ENCODE results near the gene ETFA. TPM values are rescaled to one million over a fixed set of nuclear protein-coding genes. Genes with fewer than 3 reads are reported as not detected.

Gene ETFA
- total RNA-seq, 2 experiments from 2014 or later = 86.1 to 87.6 TPM

DNA sequence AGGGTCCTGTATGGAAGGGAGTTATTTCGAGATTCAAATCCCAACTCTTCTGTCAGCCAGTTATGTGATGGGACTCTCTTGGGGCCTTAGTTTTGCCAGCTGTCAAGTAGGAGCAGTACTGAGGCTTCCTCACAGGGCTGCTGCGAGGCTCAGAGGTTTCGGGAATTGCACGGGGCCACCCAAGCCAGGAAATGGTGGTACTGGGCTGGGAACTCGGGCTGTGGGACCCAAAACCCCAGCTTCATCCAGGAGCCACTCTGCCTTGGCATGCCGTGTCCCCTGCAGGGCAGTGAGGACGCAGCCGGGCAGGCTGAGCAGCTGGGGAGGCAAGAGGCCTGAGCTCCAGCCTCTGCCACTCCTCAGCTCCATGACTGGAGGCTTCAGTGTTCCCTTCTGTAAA is 118.6 kb downstream of the ETFA start:
- DNase-seq = no peak
- no peak overlapping the region for H3K27ac Mint-ChIP-seq
- peaks cover 10% of the 10 kb centered on the region for H3K4me1 Mint-ChIP-seq
- POLR2A ChIA-PET = no interaction called here
- no peaks in the 10 kb centered on the region for H3K36me3 Mint-ChIP-seq
- H3K4me3 Mint-ChIP-seq = no peak overlapping the region
- H3K27me3 Mint-ChIP-seq = peaks cover 28% of the 10 kb centered on the region
- ATAC-seq (ENCODE audit: low read depth) = no peak
- no peaks in the 10 kb centered on the region for H3K9me3 Mint-ChIP-seq

DNA sequence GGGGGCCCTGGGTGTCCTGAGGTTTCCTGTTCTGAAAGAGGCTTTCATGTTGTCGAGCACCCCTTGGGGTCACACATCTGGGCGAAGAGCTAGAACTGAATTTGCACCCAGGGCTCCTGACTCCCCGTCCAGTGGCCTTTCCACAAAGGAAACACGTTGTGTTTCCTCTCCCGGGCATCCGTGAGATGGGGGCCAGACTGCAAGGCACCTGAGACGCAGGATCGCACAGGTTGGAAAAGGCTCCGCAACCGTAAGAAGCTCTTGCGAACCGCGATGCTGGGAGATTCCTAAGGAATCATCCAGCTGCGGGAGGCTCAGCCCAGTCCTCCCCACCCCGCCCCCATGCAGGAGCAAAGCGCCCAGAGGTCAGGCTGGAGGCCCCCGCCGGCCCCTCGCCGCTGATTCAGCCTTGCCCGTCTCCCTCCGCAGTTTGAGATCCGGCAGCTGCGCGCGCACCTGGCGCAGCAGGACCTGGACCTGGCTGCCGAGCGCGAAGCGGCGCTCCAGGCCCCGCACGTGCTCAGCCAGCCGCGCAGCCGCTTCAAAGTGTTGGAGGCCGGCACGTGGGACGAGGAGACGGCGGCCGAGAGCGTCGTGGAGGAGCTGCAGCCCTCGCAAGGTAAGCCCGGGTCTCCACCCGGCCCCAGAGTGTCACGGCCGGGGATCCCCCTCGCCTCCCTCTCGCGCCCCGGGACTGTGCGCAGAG is 119.6 kb downstream of the ETFA start:
- ATAC-seq (ENCODE audit: low read depth) (no peak), DNase-seq (no peak)
- no peak overlapping the region for H3K4me3 Mint-ChIP-seq
- peaks cover 28% of the 10 kb centered on the region for H3K27me3 Mint-ChIP-seq
- POLR2A ChIA-PET = no interaction called here
- peaks cover 10% of the 10 kb centered on the region for H3K4me1 Mint-ChIP-seq
- H3K9me3 Mint-ChIP-seq = no peaks in the 10 kb centered on the region
- H3K36me3 Mint-ChIP-seq = no peaks in the 10 kb centered on the region
- no peak overlapping the region for H3K27ac Mint-ChIP-seq

DNA sequence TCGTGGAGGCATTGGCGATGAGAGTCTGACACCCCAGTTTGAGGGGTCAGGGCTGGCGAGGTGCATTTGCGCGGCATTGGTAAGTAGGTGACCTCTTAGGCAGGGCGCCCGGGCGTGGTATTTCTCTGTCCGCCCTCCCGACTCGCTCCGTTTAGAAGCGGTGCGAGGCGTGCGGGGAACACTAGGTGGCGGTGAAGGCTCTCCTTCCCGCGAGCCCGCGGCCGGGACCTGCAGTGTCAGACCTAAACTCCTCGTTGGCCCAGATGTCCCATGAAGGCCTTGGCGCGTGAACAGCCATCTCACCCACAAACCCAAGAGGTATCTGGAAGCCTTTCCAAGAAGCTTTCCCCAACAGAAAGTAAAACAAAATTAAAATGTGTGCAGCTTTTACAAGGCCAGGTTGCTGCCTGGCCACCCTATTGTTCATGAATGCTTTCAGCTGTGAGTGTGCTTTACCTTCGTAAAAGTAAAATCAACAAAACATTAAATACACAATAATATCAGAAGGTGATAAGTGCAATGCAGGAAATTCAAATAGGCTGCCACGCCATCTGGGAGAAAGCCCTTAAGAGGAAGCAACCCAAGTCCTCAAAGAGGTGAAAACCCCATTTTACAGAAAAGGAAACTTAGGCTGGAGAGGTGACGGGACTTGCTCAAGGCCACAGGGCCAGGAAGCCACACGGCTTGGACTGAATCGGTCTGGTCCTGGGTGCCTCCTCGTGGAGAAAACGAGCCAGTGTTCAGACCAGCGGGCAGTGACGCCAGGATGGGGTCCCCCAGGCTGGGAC is 120.3 kb downstream of the ETFA start:
- ATAC-seq (ENCODE audit: low read depth) = peak; percentile 82
- peak overlapping the region; percentile 46 for H3K4me3 Mint-ChIP-seq
- no peak overlapping the region for H3K27ac Mint-ChIP-seq
- H3K36me3 Mint-ChIP-seq = no peaks in the 10 kb centered on the region
- DNase-seq = peak; percentile 84
- H3K9me3 Mint-ChIP-seq = no peaks in the 10 kb centered on the region
- POLR2A ChIA-PET = no interaction called here
- peaks cover 10% of the 10 kb centered on the region for H3K4me1 Mint-ChIP-seq
- peaks cover 31% of the 10 kb centered on the region for H3K27me3 Mint-ChIP-seq

DNA sequence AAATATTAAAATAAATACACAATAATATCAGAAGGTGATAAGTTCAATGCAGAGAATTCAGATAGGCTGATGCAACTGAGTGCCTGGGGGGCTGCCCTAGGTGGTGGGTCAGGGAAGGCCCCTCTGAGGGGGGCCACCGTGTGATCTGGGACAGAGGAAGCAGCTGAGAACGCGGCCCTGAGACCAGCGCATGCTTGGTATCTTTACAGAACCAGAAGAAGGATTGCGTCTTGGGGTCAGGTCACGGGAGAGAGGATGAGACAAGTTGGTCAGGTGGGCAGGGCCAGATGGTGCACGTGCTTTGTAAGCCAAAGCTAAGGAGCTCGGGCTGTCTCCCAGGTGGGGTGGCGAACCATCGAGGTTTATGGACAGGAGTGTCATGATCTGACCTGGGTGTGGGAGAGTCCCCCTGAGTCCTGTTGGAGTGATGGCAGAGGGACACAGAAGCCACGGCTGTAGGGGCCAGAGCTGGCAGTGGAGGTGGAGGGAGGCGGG is 121.2 kb downstream of the ETFA start:
- POLR2A ChIA-PET = no interaction called here
- peaks cover 10% of the 10 kb centered on the region for H3K4me1 Mint-ChIP-seq
- peaks cover 31% of the 10 kb centered on the region for H3K27me3 Mint-ChIP-seq
- DNase-seq (no peak), ATAC-seq (ENCODE audit: low read depth) (no peak)
- no peaks in the 10 kb centered on the region for H3K9me3 Mint-ChIP-seq
- no peak overlapping the region for H3K4me3 Mint-ChIP-seq
- no peaks in the 10 kb centered on the region for H3K36me3 Mint-ChIP-seq
- no peak overlapping the region for H3K27ac Mint-ChIP-seq

DNA sequence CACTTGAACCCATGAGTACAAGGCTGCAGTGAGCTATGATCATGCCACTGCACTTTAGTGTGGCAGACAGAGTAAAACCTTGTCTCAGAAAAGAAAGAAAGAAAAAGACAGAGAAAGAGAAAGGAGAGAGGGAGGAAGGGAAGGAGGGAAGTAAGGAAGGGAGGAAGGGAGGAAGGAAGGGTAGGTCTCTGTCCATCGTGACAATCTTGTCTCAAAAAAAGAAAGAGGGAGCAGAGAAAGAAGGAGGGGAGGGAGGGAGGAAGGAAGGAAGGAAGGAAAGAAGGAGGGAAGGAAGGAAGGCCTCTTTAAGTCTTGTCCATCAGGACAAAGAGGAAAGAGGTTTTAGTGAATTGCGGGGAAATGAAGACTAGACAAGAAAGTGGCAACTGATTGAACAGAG is 122.2 kb downstream of the ETFA start:
- Mint-ChIP-seq H3K27me3 (peaks cover 31% of the 10 kb centered on the region), H3K9me3 (no peaks in the 10 kb centered on the region), H3K4me3 (no peak overlapping the region), H3K27ac (no peak overlapping the region), H3K4me1 (peaks cover 10% of the 10 kb centered on the region), H3K36me3 (no peaks in the 10 kb centered on the region)
- ATAC-seq (ENCODE audit: low read depth) = no peak
- no peak for DNase-seq
- POLR2A ChIA-PET = no interaction called here

DNA sequence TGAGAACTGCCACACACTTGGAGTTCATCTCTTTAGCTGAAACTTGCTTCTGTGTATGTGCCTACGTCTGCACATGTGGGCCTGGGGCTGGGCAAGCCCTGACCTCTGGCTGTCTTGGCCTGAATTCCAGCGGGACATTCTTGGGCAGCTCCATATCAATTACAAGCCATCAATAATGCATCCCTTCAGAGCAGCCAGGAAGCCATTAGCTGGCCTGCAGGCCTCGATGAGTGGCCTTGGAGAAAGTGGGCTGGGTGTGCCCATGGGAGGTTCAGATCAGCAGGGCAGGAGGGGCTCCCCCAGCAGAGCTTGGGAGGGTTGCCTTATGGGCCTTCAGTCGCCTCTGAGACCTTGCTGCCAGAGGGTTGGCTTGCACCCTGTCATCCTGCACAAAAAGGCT is 124.1 kb downstream of the ETFA start:
- Mint-ChIP-seq H3K27me3 (peaks cover 27% of the 10 kb centered on the region), H3K9me3 (no peaks in the 10 kb centered on the region), H3K4me1 (peaks cover 10% of the 10 kb centered on the region), H3K27ac (no peak overlapping the region), H3K4me3 (no peak overlapping the region), H3K36me3 (no peaks in the 10 kb centered on the region)
- POLR2A ChIA-PET = interaction anchor here (0.5 kb wide), 1 partner anchor 854 kb away, joined by 3 read pairs; no protein-coding TSS in a partner anchor
- DNase-seq (no peak), ATAC-seq (ENCODE audit: low read depth) (no peak)

DNA sequence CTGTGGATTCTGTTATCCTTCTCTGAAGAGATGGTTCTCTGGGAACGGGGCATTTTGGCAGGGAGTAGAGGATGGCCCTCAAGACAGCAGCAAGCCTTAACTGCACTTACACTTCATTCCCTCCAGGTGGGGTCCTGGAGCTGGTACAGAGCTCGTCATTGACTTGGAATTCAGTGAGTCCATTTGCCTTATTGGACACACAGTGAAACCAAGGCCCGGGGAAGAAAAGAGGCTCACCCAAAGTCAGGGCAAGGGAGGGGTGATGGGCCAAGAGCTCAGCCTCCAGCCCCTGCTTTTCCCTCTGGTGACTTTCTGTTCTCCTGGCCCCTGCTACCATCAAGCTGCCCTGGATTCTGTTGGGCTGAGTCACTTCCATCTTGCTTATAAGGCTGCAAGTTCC is 125.6 kb downstream of the ETFA start:
- H3K4me3 Mint-ChIP-seq = no peak overlapping the region
- POLR2A ChIA-PET = no interaction called here
- no peak for DNase-seq
- no peak overlapping the region for H3K27ac Mint-ChIP-seq
- peak; percentile 41 for ATAC-seq (ENCODE audit: low read depth)
- no peaks in the 10 kb centered on the region for H3K36me3 Mint-ChIP-seq
- peaks cover 36% of the 10 kb centered on the region for H3K27me3 Mint-ChIP-seq
- H3K9me3 Mint-ChIP-seq = no peaks in the 10 kb centered on the region
- H3K4me1 Mint-ChIP-seq = peaks cover 8% of the 10 kb centered on the region

DNA sequence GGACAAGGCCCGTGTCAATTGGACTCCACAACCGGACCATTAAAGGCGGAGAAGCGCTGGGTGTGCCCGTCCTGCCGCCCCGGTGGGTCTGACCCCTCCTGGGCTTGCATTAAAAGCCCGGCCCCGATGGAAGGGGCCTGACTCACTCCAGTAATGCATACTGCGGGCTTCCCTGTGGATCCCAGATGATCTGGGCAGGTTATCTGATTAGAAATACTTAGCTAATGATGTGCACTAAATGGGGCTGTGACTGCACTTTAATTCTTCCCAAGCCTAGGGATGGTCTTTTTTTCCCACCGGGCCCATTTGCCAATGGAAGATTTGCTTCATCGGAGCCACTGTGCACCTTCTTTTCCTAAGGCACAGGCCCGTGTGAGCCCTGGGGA is 126.6 kb downstream of the ETFA start:
- no peak for DNase-seq
- no peaks in the 10 kb centered on the region for H3K36me3 Mint-ChIP-seq
- H3K9me3 Mint-ChIP-seq = no peaks in the 10 kb centered on the region
- peaks cover 4% of the 10 kb centered on the region for H3K4me1 Mint-ChIP-seq
- H3K4me3 Mint-ChIP-seq = no peak overlapping the region
- H3K27me3 Mint-ChIP-seq = peaks cover 30% of the 10 kb centered on the region
- no peak for ATAC-seq (ENCODE audit: low read depth)
- POLR2A ChIA-PET = no interaction called here
- no peak overlapping the region for H3K27ac Mint-ChIP-seq

DNA sequence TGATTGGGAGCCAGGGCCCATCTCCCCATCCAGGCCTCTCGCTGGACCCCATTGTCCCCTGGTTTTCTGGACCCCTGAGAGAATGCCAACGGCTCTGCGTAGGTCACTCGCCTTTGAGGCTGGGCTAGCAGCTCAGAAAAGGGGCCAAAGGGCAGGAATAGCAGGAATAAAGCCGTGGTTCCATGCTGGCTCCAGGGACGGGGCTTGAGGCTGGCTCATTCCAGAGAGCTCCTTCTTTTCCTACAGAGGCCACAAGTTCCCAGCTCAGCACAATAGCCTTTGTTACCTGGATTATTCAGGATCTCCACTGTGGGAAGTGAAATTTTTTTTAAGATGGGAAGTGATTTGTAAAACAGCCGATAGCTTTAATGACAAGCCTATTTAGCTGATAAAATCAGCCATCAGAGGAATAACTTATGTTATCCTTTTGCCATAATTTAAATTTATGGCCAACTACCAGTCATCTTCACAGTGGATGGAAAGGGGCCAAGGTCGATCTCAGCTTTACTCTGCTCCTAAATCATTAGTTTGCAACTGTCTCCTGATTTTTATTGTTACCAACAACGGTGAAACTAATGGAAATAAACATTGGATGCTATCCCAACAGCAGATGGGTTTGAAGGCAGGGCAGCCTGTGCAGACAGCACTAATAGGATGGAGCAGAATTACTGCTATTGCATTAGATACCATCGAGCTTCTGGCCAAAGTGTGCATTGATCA is 127.2 kb downstream of the ETFA start:
- POLR2A ChIA-PET = no interaction called here
- DNase-seq (no peak), ATAC-seq (ENCODE audit: low read depth) (no peak)
- H3K36me3 Mint-ChIP-seq = no peaks in the 10 kb centered on the region
- no peaks in the 10 kb centered on the region for H3K9me3 Mint-ChIP-seq
- H3K4me1 Mint-ChIP-seq = peaks cover 3% of the 10 kb centered on the region
- no peak overlapping the region for H3K4me3 Mint-ChIP-seq
- H3K27ac Mint-ChIP-seq = no peak overlapping the region
- H3K27me3 Mint-ChIP-seq = peaks cover 26% of the 10 kb centered on the region

DNA sequence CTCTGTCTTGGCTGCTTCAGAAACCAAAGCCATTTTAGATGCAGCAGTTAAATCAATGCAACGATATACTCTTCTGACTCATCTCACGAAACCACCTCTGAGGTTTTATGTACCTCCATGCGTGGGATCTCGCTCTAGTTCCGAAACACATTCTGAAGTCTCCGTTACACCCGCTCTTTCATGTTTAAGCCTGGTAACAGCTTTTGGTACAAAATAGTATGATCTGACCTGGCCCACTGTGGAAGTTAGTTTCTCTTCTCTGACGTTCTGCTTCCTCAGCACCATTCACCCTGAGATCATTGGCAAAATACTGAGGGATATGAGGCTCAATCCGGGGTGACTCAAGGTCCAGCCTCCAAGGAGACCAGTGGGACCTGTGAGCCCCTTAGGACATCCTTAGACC is 129.6 kb downstream of the ETFA start:
- Mint-ChIP-seq H3K9me3 (no peaks in the 10 kb centered on the region), H3K4me1 (peaks cover 3% of the 10 kb centered on the region), H3K36me3 (no peaks in the 10 kb centered on the region), H3K4me3 (no peak overlapping the region), H3K27ac (no peak overlapping the region), H3K27me3 (peaks cover 23% of the 10 kb centered on the region)
- POLR2A ChIA-PET = no interaction called here
- peak; percentile 36 for ATAC-seq (ENCODE audit: low read depth)
- no peak for DNase-seq

DNA sequence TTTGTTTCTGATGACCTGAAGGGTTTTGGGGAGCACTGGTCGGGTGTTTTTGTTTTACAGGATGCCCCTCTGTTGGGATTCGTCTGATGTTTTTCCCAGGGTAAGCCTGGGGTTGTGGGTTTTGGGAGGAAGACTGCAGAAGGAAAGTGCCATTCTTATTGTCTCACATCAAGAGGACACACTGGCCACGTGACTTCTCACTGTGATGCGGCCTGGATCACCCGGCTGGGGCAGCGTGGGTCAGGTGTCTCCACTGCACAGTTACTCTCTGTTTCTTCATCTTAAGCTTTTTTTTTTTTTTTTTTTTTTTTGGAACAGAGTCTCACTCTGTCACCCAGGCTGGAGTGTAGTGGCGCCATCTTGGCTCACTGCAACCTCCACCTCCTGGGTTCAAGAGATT is 130.9 kb downstream of the ETFA start:
- Mint-ChIP-seq H3K4me3 (no peak overlapping the region), H3K4me1 (peaks cover 3% of the 10 kb centered on the region), H3K27me3 (peaks cover 21% of the 10 kb centered on the region), H3K27ac (no peak overlapping the region), H3K9me3 (no peaks in the 10 kb centered on the region), H3K36me3 (no peaks in the 10 kb centered on the region)
- POLR2A ChIA-PET = no interaction called here
- DNase-seq = no peak
- no peak for ATAC-seq (ENCODE audit: low read depth)

DNA sequence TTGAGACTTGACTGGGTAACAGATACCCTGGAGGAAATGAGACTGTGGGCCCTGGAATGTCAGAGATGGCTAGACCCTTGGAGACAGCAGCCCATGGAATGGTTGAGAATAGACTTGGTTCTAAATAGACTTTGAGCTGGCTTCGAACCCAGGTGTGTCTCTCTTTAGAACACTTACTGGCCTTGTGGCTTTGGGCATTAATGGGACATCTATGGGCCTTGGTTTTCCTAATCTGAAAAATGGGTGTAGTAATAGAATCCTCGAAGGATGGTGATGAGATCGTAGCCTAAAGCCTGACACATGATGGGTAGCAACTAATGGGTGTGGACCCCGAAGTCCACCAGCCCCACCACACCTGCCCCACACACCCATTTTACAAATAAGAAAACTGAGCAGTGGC is 132.2 kb downstream of the ETFA start:
- DNase-seq = no peak
- no peaks in the 10 kb centered on the region for H3K9me3 Mint-ChIP-seq
- H3K36me3 Mint-ChIP-seq = no peaks in the 10 kb centered on the region
- H3K4me3 Mint-ChIP-seq = no peak overlapping the region
- H3K27ac Mint-ChIP-seq = no peak overlapping the region
- ATAC-seq (ENCODE audit: low read depth) = no peak
- H3K27me3 Mint-ChIP-seq = peaks cover 21% of the 10 kb centered on the region
- POLR2A ChIA-PET = no interaction called here
- H3K4me1 Mint-ChIP-seq = peaks cover 3% of the 10 kb centered on the region

DNA sequence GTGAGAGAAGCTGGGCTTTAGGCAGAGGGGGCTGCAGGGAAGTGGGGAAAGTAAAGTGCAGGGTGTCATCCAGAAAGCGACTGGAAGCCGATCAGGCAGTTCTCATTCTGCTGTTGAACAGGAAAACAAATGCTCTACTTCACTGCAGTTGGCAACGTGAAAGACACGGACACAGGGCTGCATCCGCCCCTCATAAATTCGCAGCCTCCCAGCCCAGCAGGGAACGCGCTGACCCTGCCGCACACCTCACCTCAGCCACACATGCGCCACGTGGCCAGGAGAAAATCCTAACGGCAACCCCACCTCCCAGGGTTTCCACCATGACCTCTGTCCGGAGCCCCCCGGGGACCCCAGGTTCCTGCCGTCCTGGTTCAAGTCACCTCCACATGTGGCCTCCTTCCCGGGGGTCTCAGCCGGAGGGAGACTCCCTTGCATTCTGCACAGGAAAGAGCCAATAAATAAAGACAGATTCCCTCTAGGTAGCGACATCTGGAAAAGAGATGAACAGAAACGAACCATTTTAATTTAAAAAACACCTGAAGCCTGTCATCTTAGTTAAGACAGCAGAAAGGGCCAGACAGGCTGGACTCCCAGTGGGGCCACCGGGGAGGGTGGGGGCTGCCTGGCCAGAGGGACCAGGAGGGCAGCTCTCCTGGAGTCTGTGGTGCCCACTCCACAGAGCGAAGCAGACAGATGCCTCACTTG is 132.8 kb downstream of the ETFA start:
- ATAC-seq (ENCODE audit: low read depth) (no peak), DNase-seq (no peak)
- POLR2A ChIA-PET = no interaction called here
- no peak overlapping the region for H3K4me3 Mint-ChIP-seq
- H3K27ac Mint-ChIP-seq = peak overlapping the region; percentile 9
- no peaks in the 10 kb centered on the region for H3K9me3 Mint-ChIP-seq
- no peaks in the 10 kb centered on the region for H3K36me3 Mint-ChIP-seq
- peaks cover 3% of the 10 kb centered on the region for H3K4me1 Mint-ChIP-seq
- peaks cover 22% of the 10 kb centered on the region for H3K27me3 Mint-ChIP-seq

Measured in activated naive CD8-positive, alpha-beta T cell treated with anti-CD3 and anti-CD28 coated beads, Interleukin-2, amount 10 ng/mL, durations not matched to agents 7 days and 5 days (primary cell).